Uterus (tissue), 4 donors: ENCODE data around the gene LAMB3. TPM values are rescaled to one million over a fixed set of nuclear protein-coding genes. Genes with fewer than 3 reads are reported as not detected.

Experiments
- DNase-seq, 2 donors: peaks; one replicate each; pipeline ENCODE4 v3.0.0-alpha.2; 2019 to 2020
- H3K27ac ChIP-seq, 2 donors: fragments of 200-600 bp; sonication (generic); 1 replicate in 1 of 2; 2 replicates in 1 of 2; pipeline ENCODE4 v1.5.1; 2016 to 2018
- H3K27me3 ChIP-seq, 2 donors: fragments of 200-600 bp; sonication (generic); one replicate each; pipeline ENCODE4 v1.5.1; 2018 to 2019; ENCODE audit warnings: control low read depth in 1 of 2
- H3K36me3 ChIP-seq, 2 donors: fragments of 200-600 bp; sonication (generic); one replicate each; pipeline ENCODE4 v1.5.1; 2019; ENCODE audit warnings: control low read depth in 1 of 2
- H3K4me1 ChIP-seq, 2 donors: fragments of 200-600 bp; sonication (generic); one replicate each; pipeline ENCODE4 v1.5.1; 2018 to 2019; ENCODE audit warnings: control low read depth in 1 of 2
- H3K4me3 ChIP-seq, 2 donors: fragments of 200-600 bp; sonication (generic); 1 replicate in 1 of 2; 2 replicates in 1 of 2; pipeline ENCODE4 v1.5.1; 2018 to 2019; ENCODE audit warnings: mild to moderate bottlenecking in 1 of 2
- H3K9me3 ChIP-seq, 2 donors: fragments of 200-600 bp; sonication (generic); one replicate each; pipeline ENCODE4 v1.5.1; 2019; ENCODE audit warnings: control low read depth in 1 of 2
- POLR2A ChIP-seq, 2 donors: fragments of 450-650 bp; IDR thresholded peaks; one replicate each; pipeline ENCODE4 v1.6.1; 2016; ENCODE audit warnings: antibody characterized with exemption in 2 of 2, mild to moderate bottlenecking in 1 of 2, moderate library complexity in 1 of 2
- intact Hi-C: fragments of 100-400 bp; cut with DNase I; formaldehyde crosslinking; loops from one replicate; pipeline ENCODE4 v1.15.1; 2023; ENCODE audit warnings: low total_unique reads
- total RNA-seq, 4 donors: library from RNA; depleted of rRNA in 3 of 4; stranded (reverse); fragments of >200 nt in 3 of 4; gene quantifications; one replicate each; pipeline versions ENCODE4 v1.1.0 to v1.2.4, GENCODE V29; 2014 to 2023
- TF ChIP-seq, protein P1 (sequence below), 4 experiments: fragments of 200-600 bp in 2 of 4; fragments of 450-650 bp in 2 of 4; sonication (generic) in 2 of 4; IDR thresholded peaks; one replicate each; pipeline ENCODE4 v1.5.1; 2016 to 2019; ENCODE audit warnings: antibody characterized with exemption in 4 of 4, mild to moderate bottlenecking in 2 of 4, moderate library complexity in 1 of 4
- donor health status: DM: yes; HTN: yes; CAD: no.

Gene LAMB3
- total RNA-seq, 4 donors from 2014 or later = under 0.01 to 17.4 (median 0.37) TPM; not detected in 1

DNA sequence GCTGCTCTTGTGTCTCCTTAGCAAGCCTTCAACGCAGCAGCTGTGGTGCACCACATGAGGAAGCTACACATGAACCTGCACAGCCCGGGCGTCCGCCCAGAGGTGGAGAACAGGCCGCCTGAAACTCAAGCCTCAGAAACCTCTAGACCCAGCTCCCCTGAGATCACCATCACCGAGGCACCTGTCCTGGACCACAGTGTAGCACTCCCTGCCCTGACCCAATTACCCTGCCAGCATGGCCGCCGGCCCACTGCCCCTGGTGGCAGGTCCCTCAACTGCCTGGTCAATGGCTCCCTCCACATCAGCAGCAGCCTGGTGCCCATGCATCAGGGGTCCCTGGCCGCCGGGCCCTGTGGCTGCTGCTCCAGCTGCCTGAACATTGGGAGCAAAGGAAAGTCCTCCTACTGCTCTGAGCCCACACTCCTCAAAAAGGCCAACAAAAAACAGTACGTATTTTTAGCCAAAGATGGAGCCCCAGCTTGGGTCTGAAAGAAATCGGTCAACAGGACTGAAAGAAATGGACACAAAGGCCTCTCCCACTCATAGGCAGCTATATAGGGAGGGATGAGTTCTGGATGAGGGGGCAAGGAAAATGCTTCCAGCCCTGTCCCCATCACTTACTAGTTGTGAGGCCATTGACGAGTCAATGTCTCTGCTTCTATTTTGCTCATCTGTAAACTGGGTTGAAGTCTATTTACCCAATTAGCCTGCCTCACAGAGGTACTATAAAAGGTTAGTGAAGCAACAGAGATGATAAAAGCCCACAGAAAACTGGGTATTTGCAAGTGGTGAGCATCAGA, 40.3 kb downstream of the LAMB3 start:
- TF ChIP-seq, protein P1, sequence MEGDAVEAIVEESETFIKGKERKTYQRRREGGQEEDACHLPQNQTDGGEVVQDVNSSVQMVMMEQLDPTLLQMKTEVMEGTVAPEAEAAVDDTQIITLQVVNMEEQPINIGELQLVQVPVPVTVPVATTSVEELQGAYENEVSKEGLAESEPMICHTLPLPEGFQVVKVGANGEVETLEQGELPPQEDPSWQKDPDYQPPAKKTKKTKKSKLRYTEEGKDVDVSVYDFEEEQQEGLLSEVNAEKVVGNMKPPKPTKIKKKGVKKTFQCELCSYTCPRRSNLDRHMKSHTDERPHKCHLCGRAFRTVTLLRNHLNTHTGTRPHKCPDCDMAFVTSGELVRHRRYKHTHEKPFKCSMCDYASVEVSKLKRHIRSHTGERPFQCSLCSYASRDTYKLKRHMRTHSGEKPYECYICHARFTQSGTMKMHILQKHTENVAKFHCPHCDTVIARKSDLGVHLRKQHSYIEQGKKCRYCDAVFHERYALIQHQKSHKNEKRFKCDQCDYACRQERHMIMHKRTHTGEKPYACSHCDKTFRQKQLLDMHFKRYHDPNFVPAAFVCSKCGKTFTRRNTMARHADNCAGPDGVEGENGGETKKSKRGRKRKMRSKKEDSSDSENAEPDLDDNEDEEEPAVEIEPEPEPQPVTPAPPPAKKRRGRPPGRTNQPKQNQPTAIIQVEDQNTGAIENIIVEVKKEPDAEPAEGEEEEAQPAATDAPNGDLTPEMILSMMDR (IDR thresholded peaks at IDR 0.05) = no peak
- no peak for TF ChIP-seq POLR2A (IDR thresholded peaks at IDR 0.05)
- intact Hi-C loops = no loop called here
- H3K27me3 ChIP-seq = no peaks in the 10 kb centered on the region

DNA sequence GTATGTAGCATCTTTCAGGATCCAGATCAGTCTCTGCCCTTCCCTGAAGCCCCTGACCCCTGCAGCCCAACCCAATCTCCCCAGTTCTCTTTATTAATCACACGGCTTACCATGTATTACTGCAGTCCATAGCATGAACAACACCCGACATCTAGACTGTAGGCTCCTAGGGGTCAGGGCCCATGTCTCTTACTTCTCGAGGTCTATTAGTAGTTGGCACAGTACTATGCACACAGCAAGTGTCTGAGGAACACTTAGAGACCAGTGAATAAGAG, 41.7 kb downstream of the LAMB3 start:
- no peak overlapping the region for H3K4me3 ChIP-seq
- no peaks in the 10 kb centered on the region for H3K4me1 ChIP-seq
- H3K27ac ChIP-seq = no peak overlapping the region
- no peaks in the 10 kb centered on the region for H3K36me3 ChIP-seq
- TF ChIP-seq POLR2A (IDR thresholded peaks at IDR 0.05) = no peak
- TF ChIP-seq, protein P1 (IDR thresholded peaks at IDR 0.05) = no peak
- intact Hi-C loops = no loop called here
- no peak for DNase-seq
- no peaks in the 10 kb centered on the region for H3K27me3 ChIP-seq
- no peaks in the 10 kb centered on the region for H3K9me3 ChIP-seq

More for the DNA sequence above, 40.3 kb downstream of the LAMB3 start:
- no peaks in the 10 kb centered on the region for H3K36me3 ChIP-seq
- H3K9me3 ChIP-seq = no peaks in the 10 kb centered on the region
- no peaks in the 10 kb centered on the region for H3K4me1 ChIP-seq
- no peak overlapping the region for H3K4me3 ChIP-seq
- DNase-seq = no peak
- H3K27ac ChIP-seq = no peak overlapping the region

DNA sequence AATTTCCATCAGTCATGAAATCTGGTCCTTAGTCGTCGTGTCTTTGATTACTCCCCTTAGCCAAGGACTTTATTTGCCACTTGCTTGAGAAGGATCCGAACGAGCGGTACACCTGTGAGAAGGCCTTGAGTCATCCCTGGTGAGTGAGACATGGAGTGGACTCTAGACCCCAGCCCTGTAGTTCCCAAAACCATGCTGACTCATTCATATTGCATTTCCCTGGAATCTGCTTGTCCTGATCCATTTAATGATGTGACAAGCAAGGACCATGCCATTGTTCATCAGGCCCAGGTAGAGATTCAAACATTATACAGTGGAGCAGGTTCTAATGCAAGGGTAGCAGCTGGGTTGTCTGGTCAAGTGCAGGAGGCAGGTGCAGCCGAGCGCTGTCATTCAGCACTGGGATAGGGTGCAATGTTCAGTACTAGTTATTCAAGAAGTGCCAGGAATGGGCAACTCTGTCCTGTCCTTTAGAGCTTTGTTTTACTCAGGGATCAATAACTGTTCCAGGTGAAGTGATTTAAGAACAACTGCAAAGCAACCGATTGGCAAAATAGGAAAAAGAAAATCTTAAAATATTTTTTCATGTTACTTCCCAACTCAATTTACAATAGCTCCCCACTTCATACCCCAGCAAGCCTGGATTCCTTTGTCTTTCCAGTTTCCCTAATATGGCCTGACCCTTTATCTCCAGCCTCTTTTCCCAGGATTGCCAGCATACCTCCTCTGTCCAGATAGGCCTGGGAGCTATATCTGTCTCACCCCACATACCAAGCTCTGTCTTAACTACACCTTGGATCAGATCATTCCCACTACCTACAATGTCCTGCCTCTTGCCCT, 42.2 kb downstream of the LAMB3 start:
- no peaks in the 10 kb centered on the region for H3K27me3 ChIP-seq
- H3K9me3 ChIP-seq = no peaks in the 10 kb centered on the region
- no peak for DNase-seq
- TF ChIP-seq POLR2A (IDR thresholded peaks at IDR 0.05) = no peak
- TF ChIP-seq, protein P1 (IDR thresholded peaks at IDR 0.05) = no peak
- H3K27ac ChIP-seq = no peak overlapping the region
- intact Hi-C loops = no loop called here
- no peaks in the 10 kb centered on the region for H3K36me3 ChIP-seq
- H3K4me1 ChIP-seq = no peaks in the 10 kb centered on the region
- H3K4me3 ChIP-seq = no peak overlapping the region

DNA sequence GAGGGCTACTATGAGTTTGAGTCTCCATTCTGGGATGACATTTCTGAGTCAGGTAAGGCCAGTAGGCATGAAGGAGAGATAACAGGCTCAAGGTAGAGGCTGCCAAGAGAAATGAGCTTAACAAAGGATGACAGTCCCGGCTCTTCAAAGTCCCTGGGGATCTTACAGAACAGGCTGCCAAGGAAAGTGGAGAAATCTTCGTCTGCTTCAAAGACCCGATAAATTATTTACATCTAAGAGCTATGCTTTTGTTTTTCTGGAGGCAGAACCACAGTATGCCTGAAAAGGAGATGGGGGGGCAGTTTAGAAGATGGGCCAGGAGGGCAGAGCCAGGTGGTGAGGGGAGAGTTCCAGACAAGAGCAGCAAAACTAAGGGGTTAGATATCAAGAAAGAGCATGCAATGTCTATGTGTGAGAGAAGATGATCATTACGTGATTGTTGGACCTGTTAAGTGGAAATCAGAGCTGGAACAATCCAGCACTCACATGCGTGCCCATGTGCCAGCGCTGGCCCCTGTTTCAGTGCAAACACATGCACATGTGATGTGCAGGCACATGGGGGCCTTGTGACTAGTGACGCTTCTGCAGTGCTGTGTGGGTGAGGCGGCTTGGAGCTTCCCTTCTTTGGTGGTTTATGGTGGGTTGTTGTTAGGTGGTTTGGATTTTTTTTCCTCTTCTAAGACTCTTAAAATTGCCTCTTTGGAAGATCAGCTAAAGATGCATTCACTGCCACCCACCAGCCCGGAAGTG, 43.0 kb downstream of the LAMB3 start:
- no peak for DNase-seq
- no peaks in the 10 kb centered on the region for H3K27me3 ChIP-seq
- H3K9me3 ChIP-seq = no peaks in the 10 kb centered on the region
- no peak overlapping the region for H3K27ac ChIP-seq
- H3K4me1 ChIP-seq = no peaks in the 10 kb centered on the region
- H3K4me3 ChIP-seq = no peak overlapping the region
- H3K36me3 ChIP-seq = no peaks in the 10 kb centered on the region
- TF ChIP-seq, protein P1 (IDR thresholded peaks at IDR 0.05) = no peak
- no peak for TF ChIP-seq POLR2A (IDR thresholded peaks at IDR 0.05)
- intact Hi-C loops = no loop called here
